ENCODE data around the gene PPP3R1.

DNA sequence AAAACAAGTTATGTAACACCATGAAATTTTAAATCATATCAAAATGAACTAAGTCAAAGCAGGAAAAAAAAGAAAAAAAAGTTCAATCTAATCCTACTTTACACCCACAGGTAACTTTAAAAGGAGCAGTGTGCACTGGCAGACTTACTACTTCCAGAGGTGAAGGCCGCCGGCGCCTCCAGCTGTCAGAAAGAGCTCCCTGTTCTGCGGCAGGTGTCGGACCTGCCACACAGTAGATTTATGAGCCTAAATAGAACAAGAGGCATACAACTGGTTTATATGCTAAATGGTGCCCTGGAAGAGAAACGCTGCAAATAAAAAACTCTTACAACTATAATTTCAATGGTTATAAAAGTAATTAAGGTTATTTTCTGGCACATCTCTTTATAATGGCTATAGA lies 117.8 kb downstream of the PPP3R1 start:
- TF ChIP-seq, protein P1, sequence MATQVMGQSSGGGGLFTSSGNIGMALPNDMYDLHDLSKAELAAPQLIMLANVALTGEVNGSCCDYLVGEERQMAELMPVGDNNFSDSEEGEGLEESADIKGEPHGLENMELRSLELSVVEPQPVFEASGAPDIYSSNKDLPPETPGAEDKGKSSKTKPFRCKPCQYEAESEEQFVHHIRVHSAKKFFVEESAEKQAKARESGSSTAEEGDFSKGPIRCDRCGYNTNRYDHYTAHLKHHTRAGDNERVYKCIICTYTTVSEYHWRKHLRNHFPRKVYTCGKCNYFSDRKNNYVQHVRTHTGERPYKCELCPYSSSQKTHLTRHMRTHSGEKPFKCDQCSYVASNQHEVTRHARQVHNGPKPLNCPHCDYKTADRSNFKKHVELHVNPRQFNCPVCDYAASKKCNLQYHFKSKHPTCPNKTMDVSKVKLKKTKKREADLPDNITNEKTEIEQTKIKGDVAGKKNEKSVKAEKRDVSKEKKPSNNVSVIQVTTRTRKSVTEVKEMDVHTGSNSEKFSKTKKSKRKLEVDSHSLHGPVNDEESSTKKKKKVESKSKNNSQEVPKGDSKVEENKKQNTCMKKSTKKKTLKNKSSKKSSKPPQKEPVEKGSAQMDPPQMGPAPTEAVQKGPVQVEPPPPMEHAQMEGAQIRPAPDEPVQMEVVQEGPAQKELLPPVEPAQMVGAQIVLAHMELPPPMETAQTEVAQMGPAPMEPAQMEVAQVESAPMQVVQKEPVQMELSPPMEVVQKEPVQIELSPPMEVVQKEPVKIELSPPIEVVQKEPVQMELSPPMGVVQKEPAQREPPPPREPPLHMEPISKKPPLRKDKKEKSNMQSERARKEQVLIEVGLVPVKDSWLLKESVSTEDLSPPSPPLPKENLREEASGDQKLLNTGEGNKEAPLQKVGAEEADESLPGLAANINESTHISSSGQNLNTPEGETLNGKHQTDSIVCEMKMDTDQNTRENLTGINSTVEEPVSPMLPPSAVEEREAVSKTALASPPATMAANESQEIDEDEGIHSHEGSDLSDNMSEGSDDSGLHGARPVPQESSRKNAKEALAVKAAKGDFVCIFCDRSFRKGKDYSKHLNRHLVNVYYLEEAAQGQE (IDR thresholded peaks at IDR 0.05; ENCODE audit: insufficient replicate concordance, low read depth) = no peak
- TF ChIP-seq, protein P2, sequence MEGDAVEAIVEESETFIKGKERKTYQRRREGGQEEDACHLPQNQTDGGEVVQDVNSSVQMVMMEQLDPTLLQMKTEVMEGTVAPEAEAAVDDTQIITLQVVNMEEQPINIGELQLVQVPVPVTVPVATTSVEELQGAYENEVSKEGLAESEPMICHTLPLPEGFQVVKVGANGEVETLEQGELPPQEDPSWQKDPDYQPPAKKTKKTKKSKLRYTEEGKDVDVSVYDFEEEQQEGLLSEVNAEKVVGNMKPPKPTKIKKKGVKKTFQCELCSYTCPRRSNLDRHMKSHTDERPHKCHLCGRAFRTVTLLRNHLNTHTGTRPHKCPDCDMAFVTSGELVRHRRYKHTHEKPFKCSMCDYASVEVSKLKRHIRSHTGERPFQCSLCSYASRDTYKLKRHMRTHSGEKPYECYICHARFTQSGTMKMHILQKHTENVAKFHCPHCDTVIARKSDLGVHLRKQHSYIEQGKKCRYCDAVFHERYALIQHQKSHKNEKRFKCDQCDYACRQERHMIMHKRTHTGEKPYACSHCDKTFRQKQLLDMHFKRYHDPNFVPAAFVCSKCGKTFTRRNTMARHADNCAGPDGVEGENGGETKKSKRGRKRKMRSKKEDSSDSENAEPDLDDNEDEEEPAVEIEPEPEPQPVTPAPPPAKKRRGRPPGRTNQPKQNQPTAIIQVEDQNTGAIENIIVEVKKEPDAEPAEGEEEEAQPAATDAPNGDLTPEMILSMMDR (IDR thresholded peaks at IDR 0.05; ENCODE audit: insufficient read depth, low read length) = no peak

Data from HL-60 (cell line).